Activated CD4-positive, CD25-positive, alpha-beta regulatory T cell treated with anti-CD3 and anti-CD28 coated beads, Interleukin-2, amount 50 U/mL, for 72 hours (primary cell): ENCODE data around the gene PSENEN.

Experiments used
- DNase-seq: peaks from one replicate; pipeline ENCODE4 v3.0.0; 2021

The PSENEN gene, protein sequence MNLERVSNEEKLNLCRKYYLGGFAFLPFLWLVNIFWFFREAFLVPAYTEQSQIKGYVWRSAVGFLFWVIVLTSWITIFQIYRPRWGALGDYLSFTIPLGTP

GRCh38 chr19:35745328-35746086 is at the start of gene PSENEN, which contains the start of gene U2AF1L4:
PSENEN (plus strand) TSS chr19:35745651; CDS start chr19:35745931, 280 bp downstream.
U2AF1L4 (minus strand) TSS chr19:35745418; CDS start chr19:35745391, 27 bp downstream.
- DNase-seq = peak; percentile 93

- DNase-seq = no peak
These were observed 49.5 kb upstream of the PSENEN start for GRCh38 chr19:35695895-35696422.

GRCh38 chr19:35696835-35697234 is 48.6 kb upstream of the PSENEN start:
- DNase-seq = no peak

GRCh38 chr19:35702223-35703012 is 43.0 kb upstream of the PSENEN start:
- DNase-seq = peak; percentile 86

- no peak for DNase-seq
These were observed 42.1 kb upstream of the PSENEN start for GRCh38 chr19:35703343-35703742.

DNA sequence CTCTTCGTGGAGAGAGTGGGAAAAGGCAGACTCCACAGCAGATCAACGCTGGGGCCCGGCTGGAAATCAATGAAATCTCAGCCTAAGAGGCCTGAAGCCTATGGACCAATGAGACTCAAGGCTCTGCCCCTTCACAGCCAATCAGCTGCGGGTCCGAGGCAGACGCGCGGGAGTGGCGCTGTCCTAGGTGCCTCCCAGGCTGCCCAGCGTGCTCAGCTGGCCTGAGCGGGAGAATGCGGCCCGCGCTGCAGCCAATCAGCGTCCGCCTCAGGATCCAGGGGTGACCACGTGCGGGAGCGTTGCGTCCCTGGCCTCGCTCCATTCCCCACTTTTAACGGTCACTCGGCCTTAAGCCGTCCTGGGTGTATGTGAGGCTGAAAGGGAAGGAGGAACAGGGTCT is 41.2 kb upstream of the PSENEN start, which contains the start of gene ZBTB32:
Gene ZBTB32, plus strand, starts transcription at position 341 of the 400 bp plus-strand sequence. CDS start 10,069 bp downstream, outside the sequence.
- DNase-seq = no peak

DNA sequence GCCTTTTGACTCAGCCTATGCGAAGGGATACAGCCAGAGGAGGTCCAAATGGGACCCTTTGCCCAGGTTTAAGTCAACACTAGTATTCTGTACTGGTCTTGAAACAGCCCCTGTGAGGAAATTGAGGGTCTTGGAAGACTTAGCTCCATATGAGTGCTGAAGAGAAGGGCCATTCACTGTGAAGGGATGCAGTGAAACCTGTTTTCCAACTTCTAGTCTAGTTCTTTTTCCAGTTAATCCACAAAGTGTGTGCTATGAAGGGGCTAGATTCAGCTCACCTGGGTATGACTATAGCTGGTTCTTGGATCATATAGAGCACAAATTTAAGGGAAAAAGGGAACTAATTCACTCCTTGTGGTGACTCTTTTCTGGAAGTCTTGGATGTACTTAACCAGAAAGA is 37.1 kb upstream of the PSENEN start:
- no peak for DNase-seq

GRCh38 chr19:35710784-35711723 is 34.4 kb upstream of the PSENEN start:
- DNase-seq = peak; percentile 63

- DNase-seq = peak; percentile 76
These were observed 32.6 kb upstream of the PSENEN start for GRCh38 chr19:35712567-35713505.

- no peak for DNase-seq
These were observed 32.0 kb upstream of the PSENEN start for GRCh38 chr19:35713506-35713850.

- DNase-seq = no peak
These were observed 31.5 kb upstream of the PSENEN start for GRCh38 chr19:35713904-35714495.

DNA sequence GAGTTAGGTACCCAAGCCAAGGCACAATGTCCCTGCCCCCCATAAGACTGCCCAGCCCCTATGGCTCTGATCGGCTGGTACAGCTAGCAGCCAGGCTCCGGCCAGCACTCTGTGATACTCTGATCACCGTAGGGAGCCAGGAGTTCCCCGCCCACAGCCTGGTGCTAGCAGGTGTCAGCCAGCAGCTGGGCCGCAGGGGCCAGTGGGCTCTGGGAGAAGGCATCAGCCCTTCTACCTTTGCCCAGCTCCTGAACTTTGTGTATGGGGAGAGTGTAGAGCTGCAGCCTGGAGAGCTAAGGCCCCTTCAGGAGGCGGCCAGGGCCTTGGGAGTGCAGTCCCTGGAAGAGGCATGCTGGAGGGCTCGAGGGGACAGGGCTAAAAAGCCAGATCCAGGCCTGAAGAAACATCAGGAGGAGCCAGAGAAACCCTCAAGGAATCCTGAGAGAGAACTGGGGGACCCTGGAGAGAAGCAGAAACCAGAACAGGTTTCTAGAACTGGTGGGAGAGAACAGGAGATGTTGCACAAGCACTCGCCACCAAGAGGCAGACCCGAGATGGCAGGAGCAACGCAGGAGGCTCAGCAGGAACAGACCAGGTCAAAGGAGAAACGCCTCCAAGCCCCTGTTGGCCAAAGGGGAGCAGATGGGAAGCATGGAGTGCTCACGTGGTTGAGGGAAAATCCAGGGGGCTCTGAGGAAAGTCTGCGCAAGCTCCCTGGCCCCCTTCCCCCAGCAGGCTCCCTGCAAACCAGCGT is 30.7 kb upstream of the PSENEN start:
- DNase-seq = no peak

DNA sequence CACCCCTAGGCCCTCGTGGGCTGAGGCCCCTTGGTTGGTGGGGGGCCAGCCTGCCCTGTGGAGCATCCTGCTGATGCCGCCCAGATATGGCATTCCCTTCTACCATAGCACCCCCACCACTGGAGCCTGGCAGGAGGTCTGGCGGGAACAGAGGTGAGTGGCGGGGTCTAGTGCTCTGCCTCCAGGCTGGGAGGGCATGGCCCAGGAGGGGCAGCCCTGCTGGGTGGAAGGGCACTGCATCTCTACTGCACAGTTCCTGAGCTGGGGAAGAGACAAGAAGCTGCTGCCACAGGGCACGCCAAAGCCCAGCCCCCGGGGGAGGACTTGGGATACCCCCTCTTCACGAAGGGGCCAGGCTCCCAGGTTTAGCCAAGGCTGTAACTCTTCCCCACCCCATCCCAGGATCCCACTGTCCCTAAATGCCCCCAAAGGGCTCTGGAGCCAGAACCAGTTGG is 30.1 kb upstream of the PSENEN start:
- no peak for DNase-seq

DNA sequence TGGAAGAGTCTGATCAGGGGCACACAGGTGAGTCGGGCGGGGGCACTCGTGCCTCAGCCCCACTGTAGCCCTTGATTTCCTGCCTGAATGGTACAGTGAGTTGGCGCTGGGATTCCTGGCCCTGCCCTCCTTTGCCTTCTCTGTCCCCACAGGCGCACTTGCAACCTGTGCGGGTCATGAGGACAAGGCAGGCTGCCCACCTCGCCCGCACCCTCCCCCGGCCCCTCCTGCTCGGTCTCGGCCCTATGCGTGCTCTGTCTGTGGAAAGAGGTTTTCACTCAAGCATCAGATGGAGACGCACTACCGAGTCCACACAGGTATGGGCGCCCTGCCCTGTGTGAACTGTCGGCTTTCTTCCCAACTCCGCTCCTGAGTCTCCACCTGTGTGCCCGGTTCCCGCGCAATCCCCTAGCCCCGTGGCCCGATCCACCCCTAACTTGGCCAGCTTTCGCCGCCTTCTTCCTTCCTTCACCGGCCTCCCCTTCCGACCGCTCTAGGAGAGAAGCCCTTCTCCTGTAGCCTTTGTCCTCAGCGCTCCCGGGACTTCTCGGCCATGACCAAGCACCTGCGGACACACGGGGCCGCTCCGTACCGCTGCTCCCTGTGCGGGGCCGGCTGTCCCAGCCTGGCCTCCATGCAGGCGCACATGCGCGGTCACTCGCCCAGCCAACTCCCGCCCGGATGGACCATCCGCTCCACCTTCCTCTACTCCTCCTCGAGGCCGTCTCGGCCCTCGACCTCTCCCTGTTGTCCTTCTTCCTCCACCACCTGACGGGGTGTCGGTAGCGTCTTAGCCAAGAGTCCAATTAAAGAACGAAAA is 29.3 kb upstream of the PSENEN start:
- DNase-seq = no peak

DNA sequence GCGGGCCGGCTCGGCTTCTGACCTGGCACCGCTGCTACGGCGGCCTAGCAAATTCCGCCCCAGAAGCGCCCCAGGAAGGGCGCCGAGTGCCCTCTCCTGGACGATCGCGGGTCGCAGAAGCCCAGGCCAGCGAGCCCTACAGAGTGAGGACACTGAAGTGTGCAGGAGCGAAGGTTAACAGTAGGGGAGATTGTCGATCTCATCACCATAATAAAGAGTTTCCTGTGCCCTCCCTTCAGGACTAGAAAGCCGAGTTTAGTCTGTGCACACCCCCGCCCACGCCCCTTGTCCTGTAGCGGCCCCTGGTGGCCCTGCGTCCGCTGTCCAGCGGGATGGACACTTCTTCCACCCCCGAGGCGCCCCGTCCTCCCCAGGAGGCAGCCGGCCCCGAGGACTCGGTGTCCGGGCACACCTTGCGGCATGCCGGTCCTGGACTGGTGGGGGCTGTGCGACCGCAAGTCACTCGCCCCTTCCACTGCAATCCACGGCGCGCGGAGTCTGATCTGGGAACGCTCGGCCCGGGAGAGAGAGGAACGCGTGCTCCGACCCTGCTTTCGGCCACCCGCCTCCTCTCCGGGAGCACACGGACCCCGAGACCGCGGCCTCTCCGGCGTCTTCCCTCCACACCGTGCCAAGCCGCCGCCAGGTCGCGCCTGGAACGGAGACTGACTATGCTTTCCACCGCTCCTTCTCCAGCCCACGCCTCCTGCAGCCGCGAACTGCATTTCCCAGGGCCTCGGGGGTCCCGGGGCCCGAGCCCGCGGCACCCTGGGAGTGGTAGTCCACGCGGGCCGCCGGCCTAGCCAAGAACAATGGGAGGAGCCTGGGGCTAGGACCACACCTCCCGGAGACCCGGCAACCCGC is 28.4 kb upstream of the PSENEN start:
- peak; percentile 88 for DNase-seq

- no peak for DNase-seq
These were observed 27.6 kb upstream of the PSENEN start, which contains the start of gene KMT2B for GRCh38 chr19:35717665-35718344. KMT2B (plus strand) TSS chr19:35718003; CDS start chr19:35718019, 16 bp downstream.
